ENCODE data around the gene PPIH.
"Not testable (repeated sequence)": the region's sequence is repeated elsewhere in the genome, so short reads cannot be mapped to it uniquely, and the experiment has no call there.

Gene PPIH

DNA sequence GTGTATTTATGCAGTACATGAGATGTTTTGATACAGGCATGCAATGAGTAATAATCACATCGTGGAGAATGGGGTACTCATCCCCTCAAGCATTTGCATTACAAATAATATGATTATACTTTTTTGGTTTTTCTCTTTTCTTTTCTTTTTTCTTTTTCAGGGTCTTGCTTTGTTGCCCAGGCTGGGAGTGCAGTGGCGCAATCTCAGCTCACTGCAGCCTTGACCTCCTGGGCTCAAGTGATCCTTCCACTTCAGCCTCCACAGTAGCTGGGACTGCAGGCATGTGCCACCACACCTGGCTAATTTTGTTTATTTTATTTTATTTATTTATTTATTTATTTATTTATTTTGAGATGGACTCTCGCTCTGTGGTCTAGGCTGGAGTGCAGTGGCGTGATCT, 37.0 kb upstream of the PPIH start:
- H3K4ac ChIP-seq (ENCODE audit: low read depth, low read length); DNase-seq; H3K18ac ChIP-seq (ENCODE audit: low read length); H2AFZ ChIP-seq (ENCODE audit: insufficient read depth, low read length, poor library complexity); H4K91ac ChIP-seq (ENCODE audit: low read depth, low read length); H3K27me3 ChIP-seq (ENCODE audit: insufficient read depth, low read length); H3K9ac ChIP-seq (ENCODE audit: low read length); H3K9me3 ChIP-seq (ENCODE audit: insufficient read depth, low read depth, low read length); H2BK12ac ChIP-seq (ENCODE audit: low read length); H3K79me2 ChIP-seq (ENCODE audit: control insufficient read depth, insufficient read depth, low read length, poor library complexity); H4K12ac ChIP-seq (ENCODE audit: low read depth, low read length); H3K4me3 ChIP-seq (ENCODE audit: low read depth, low read length); H4K8ac ChIP-seq (ENCODE audit: low read depth, low read length); H3K14ac ChIP-seq (ENCODE audit: low read length); H2BK120ac ChIP-seq (ENCODE audit: insufficient read depth, low read length, poor library complexity); H3K4me1 ChIP-seq (ENCODE audit: control insufficient read depth in 1 of 2, insufficient read depth in 2 of 2, low read length in 2 of 2); H3K27ac ChIP-seq (ENCODE audit: low read depth, low read length); H3K23ac ChIP-seq (ENCODE audit: low read length); H3K4me2 ChIP-seq (ENCODE audit: low read length); H2AK5ac ChIP-seq (ENCODE audit: low read length); H3K79me1 ChIP-seq (ENCODE audit: low read length); H3K36me3 ChIP-seq (ENCODE audit: control insufficient read depth in 1 of 2, insufficient read depth in 2 of 2, low read length in 2 of 2); H2BK5ac ChIP-seq (ENCODE audit: low read depth, low read length, poor library complexity): not testable (repeated sequence)
- no CpG with 5 or more reads among the region's 4 CpGs for WGBS (ENCODE audit: extremely low coverage, insufficient coverage, insufficient read length)

DNA sequence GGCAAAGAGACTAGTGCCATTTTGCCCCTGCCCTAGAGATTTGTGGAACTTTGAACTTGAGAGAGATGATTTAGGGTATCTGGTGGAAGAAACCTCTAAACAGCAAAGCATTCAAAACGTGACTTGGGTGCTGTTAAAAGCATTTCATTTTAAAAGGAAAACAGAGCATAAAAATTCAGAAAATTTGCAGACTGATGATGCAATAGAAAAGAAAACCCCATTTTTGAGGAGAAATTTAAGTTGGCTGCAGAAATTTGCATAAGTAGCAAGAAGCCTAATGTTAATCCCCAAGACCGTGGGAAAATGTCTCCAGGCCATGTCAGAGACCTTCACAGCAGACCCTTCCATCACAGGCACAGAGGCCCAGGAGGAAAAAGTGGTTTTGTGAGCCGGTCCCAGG, 31.0 kb upstream of the PPIH start:
- H3K27me3 ChIP-seq (ENCODE audit: insufficient read depth, low read length); H4K91ac ChIP-seq (ENCODE audit: low read depth, low read length); H3K4me2 ChIP-seq (ENCODE audit: low read length); H3K79me2 ChIP-seq (ENCODE audit: control insufficient read depth, insufficient read depth, low read length, poor library complexity); H3K9me3 ChIP-seq (ENCODE audit: insufficient read depth, low read depth, low read length); H3K4me1 ChIP-seq (ENCODE audit: control insufficient read depth in 1 of 2, insufficient read depth in 2 of 2, low read length in 2 of 2); H3K23ac ChIP-seq (ENCODE audit: low read length); H4K8ac ChIP-seq (ENCODE audit: low read depth, low read length); H3K18ac ChIP-seq (ENCODE audit: low read length); H3K79me1 ChIP-seq (ENCODE audit: low read length); H3K36me3 ChIP-seq (ENCODE audit: control insufficient read depth in 1 of 2, insufficient read depth in 2 of 2, low read length in 2 of 2); H2AK5ac ChIP-seq (ENCODE audit: low read length); DNase-seq; H2BK12ac ChIP-seq (ENCODE audit: low read length); H2BK120ac ChIP-seq (ENCODE audit: insufficient read depth, low read length, poor library complexity); H2BK5ac ChIP-seq (ENCODE audit: low read depth, low read length, poor library complexity); H2AFZ ChIP-seq (ENCODE audit: insufficient read depth, low read length, poor library complexity); H3K4me3 ChIP-seq (ENCODE audit: low read depth, low read length); H3K14ac ChIP-seq (ENCODE audit: low read length); H3K27ac ChIP-seq (ENCODE audit: low read depth, low read length); H3K4ac ChIP-seq (ENCODE audit: low read depth, low read length); H4K12ac ChIP-seq (ENCODE audit: low read depth, low read length); H3K9ac ChIP-seq (ENCODE audit: low read length): not testable (repeated sequence)
- WGBS (ENCODE audit: extremely low coverage, insufficient coverage, insufficient read length) = no CpG with 5 or more reads among the region's 3 CpGs

DNA sequence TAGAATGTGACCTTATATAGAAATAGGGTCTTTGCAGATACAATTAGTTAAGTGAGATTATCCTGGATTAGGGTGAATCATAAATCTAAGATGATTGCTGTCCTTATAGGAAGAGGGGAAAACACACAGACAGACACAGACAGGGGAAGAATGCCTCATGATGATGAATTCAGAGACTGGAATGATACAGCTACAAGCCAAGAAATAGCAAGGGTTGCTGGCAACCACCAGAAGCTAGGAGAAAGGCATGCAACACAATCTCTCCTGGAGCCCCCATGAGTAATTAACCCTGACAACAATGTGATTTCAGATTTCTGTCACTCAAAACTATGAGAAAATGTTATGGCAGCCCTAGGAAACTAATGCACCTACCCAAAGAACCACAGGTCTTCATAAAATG, 19.1 kb upstream of the PPIH start:
- no peak overlapping the region for H2BK120ac ChIP-seq (ENCODE audit: insufficient read depth, low read length, poor library complexity)
- no peaks in the 10 kb centered on the region for H3K4me1 ChIP-seq (ENCODE audit: control insufficient read depth in 1 of 2, insufficient read depth in 2 of 2, low read length in 2 of 2)
- no peak overlapping the region for H2BK12ac ChIP-seq (ENCODE audit: low read length)
- H3K4ac ChIP-seq (ENCODE audit: low read depth, low read length) = no peak overlapping the region
- no peak overlapping the region for H3K18ac ChIP-seq (ENCODE audit: low read length)
- H4K12ac ChIP-seq (ENCODE audit: low read depth, low read length) = no peak overlapping the region
- H3K79me2 ChIP-seq (ENCODE audit: control insufficient read depth, insufficient read depth, low read length, poor library complexity) = no peaks in the 10 kb centered on the region
- H3K9ac ChIP-seq (ENCODE audit: low read length) = no peak overlapping the region
- no peak overlapping the region for H4K8ac ChIP-seq (ENCODE audit: low read depth, low read length)
- no peaks in the 10 kb centered on the region for H3K79me1 ChIP-seq (ENCODE audit: low read length)
- H3K14ac ChIP-seq (ENCODE audit: low read length) = no peak overlapping the region
- no peak overlapping the region for H2BK5ac ChIP-seq (ENCODE audit: low read depth, low read length, poor library complexity)
- H2AFZ ChIP-seq (ENCODE audit: insufficient read depth, low read length, poor library complexity) = no peak overlapping the region
- peak; percentile 4 to 54 for DNase-seq
- no peak overlapping the region for H3K4me2 ChIP-seq (ENCODE audit: low read length)
- no peaks in the 10 kb centered on the region for H3K36me3 ChIP-seq (ENCODE audit: control insufficient read depth in 1 of 2, insufficient read depth in 2 of 2, low read length in 2 of 2)
- no peak overlapping the region for H3K27ac ChIP-seq (ENCODE audit: low read depth, low read length)
- no peak overlapping the region for H3K4me3 ChIP-seq (ENCODE audit: low read depth, low read length)
- no peaks in the 10 kb centered on the region for H3K9me3 ChIP-seq (ENCODE audit: insufficient read depth, low read depth, low read length)
- H2AK5ac ChIP-seq (ENCODE audit: low read length) = no peak overlapping the region
- H3K23ac ChIP-seq (ENCODE audit: low read length) = no peak overlapping the region
- no peaks in the 10 kb centered on the region for H3K27me3 ChIP-seq (ENCODE audit: insufficient read depth, low read length)
- H4K91ac ChIP-seq (ENCODE audit: low read depth, low read length) = no peak overlapping the region

DNA sequence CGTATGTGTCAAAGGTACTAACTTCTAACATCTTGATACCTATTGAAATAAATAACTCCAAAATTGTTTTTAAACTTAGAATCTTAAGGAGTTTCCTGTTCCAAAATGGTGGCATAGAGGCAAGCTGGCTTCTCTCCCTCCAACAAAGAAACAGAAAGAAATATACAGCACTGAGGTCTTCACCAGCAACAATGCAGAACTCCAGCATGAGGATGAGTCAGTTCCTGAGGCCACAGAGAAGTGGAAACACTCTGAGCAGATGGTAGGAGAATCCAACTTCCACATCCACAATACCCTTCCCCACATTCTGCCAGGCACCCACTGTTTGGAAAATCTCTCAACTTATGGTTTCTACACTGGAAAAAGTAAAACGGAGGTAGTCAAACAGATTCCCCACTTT, 12.2 kb upstream of the PPIH start:
- Histone ChIP-seq H3K4me2 (ENCODE audit: low read length) (no peak overlapping the region), H3K14ac (ENCODE audit: low read length) (no peak overlapping the region), H3K79me2 (ENCODE audit: control insufficient read depth, insufficient read depth, low read length, poor library complexity) (no peaks in the 10 kb centered on the region), H3K27ac (ENCODE audit: low read depth, low read length) (no peak overlapping the region), H3K4me3 (ENCODE audit: low read depth, low read length) (no peak overlapping the region), H3K4ac (ENCODE audit: low read depth, low read length) (no peak overlapping the region), H3K79me1 (ENCODE audit: low read length) (no peaks in the 10 kb centered on the region), H2AK5ac (ENCODE audit: low read length) (no peak overlapping the region), H3K9ac (ENCODE audit: low read length) (no peak overlapping the region), H3K27me3 (ENCODE audit: insufficient read depth, low read length) (no peaks in the 10 kb centered on the region), H3K4me1 (ENCODE audit: control insufficient read depth in 1 of 2, insufficient read depth in 2 of 2, low read length in 2 of 2) (no peaks in the 10 kb centered on the region), H3K9me3 (ENCODE audit: insufficient read depth, low read depth, low read length) (no peaks in the 10 kb centered on the region), H4K12ac (ENCODE audit: low read depth, low read length) (no peak overlapping the region), H3K23ac (ENCODE audit: low read length) (no peak overlapping the region), H3K18ac (ENCODE audit: low read length) (no peak overlapping the region), H2BK12ac (ENCODE audit: low read length) (no peak overlapping the region), H2BK5ac (ENCODE audit: low read depth, low read length, poor library complexity) (no peak overlapping the region), H2BK120ac (ENCODE audit: insufficient read depth, low read length, poor library complexity) (no peak overlapping the region), H4K8ac (ENCODE audit: low read depth, low read length) (no peak overlapping the region), H4K91ac (ENCODE audit: low read depth, low read length) (no peak overlapping the region), H3K36me3 (ENCODE audit: control insufficient read depth in 1 of 2, insufficient read depth in 2 of 2, low read length in 2 of 2) (no peaks in the 10 kb centered on the region), H2AFZ (ENCODE audit: insufficient read depth, low read length, poor library complexity) (no peak overlapping the region)
- no peak for DNase-seq
- WGBS (ENCODE audit: extremely low coverage, insufficient coverage, insufficient read length) = no CpG with 5 or more reads among the region's 2 CpGs

DNA sequence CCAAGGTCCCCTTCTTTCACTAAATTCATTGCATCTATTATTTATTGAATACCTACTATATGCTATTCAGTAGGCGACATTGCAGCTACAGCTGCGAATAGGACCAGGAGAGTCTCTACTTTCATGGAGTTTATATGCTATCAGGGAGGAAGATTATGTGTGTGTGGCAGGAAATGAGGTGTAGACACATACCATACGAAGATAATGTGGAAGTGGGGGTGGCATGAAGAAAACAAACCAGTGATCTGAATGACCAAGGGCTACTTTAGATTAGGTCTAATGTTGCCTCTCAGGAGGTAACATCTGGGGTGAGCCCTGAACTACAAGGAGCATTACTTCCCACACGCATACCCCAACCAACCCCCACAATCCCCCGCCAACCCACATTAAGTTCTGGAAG, 1.0 kb upstream of the PPIH start:
- no peak overlapping the region for H2BK120ac ChIP-seq (ENCODE audit: insufficient read depth, low read length, poor library complexity)
- H3K9me3 ChIP-seq (ENCODE audit: insufficient read depth, low read depth, low read length) = no peaks in the 10 kb centered on the region
- no peak overlapping the region for H4K12ac ChIP-seq (ENCODE audit: low read depth, low read length)
- no peak overlapping the region for H4K91ac ChIP-seq (ENCODE audit: low read depth, low read length)
- DNase-seq = no peak
- H2AK5ac ChIP-seq (ENCODE audit: low read length) = no peak overlapping the region
- H3K4me3 ChIP-seq (ENCODE audit: low read depth, low read length) = no peak overlapping the region
- peak overlapping the region; percentile 59 for H4K8ac ChIP-seq (ENCODE audit: low read depth, low read length)
- no peaks in the 10 kb centered on the region for H3K27me3 ChIP-seq (ENCODE audit: insufficient read depth, low read length)
- no peak overlapping the region for H2BK12ac ChIP-seq (ENCODE audit: low read length)
- peaks cover 4% of the 10 kb centered on the region for H3K79me2 ChIP-seq (ENCODE audit: control insufficient read depth, insufficient read depth, low read length, poor library complexity)
- H3K23ac ChIP-seq (ENCODE audit: low read length) = no peak overlapping the region
- H3K4me2 ChIP-seq (ENCODE audit: low read length) = no peak overlapping the region
- H2AFZ ChIP-seq (ENCODE audit: insufficient read depth, low read length, poor library complexity) = no peak overlapping the region
- WGBS (ENCODE audit: extremely low coverage, insufficient coverage, insufficient read length) = no CpG with 5 or more reads among the region's 5 CpGs
- no peak overlapping the region for H3K14ac ChIP-seq (ENCODE audit: low read length)
- no peak overlapping the region for H3K9ac ChIP-seq (ENCODE audit: low read length)
- H3K4ac ChIP-seq (ENCODE audit: low read depth, low read length) = no peak overlapping the region
- no peak overlapping the region for H3K18ac ChIP-seq (ENCODE audit: low read length)
- H3K27ac ChIP-seq (ENCODE audit: low read depth, low read length) = no peak overlapping the region
- H3K79me1 ChIP-seq (ENCODE audit: low read length) = peaks cover 7% of the 10 kb centered on the region
- H3K4me1 ChIP-seq (ENCODE audit: control insufficient read depth in 1 of 2, insufficient read depth in 2 of 2, low read length in 2 of 2) = peaks cover 4 to 8% of the 10 kb centered on the region in 2 experiments
- no peaks in the 10 kb centered on the region for H3K36me3 ChIP-seq (ENCODE audit: control insufficient read depth in 1 of 2, insufficient read depth in 2 of 2, low read length in 2 of 2)
- no peak overlapping the region for H2BK5ac ChIP-seq (ENCODE audit: low read depth, low read length, poor library complexity)

All from trophoblast cell (in vitro differentiated cells and primary cell).